Karpas-422 (cell line): ENCODE measurements around the gene CDH2. TPM values are rescaled to one million over a fixed set of nuclear protein-coding genes. Genes with fewer than 3 reads are reported as not detected.

ENCODE experiments used
- DNase-seq: peaks from one replicate; pipeline ENCODE4 v3.0.0-alpha.2; 2015
- H2AFZ ChIP-seq: fragments of 200-600 bp; sonication (generic); 2 replicates; pipeline ENCODE4 v1.6.1; 2014; ENCODE audit warnings: antibody characterized with exemption, low read length, mixed read lengths
- H3K27ac ChIP-seq: fragments of 200-600 bp; sonication (generic); 2 replicates; pipeline ENCODE4 v1.5.1; 2014; ENCODE audit warnings: mild to moderate bottlenecking, low read length, moderate library complexity
- H3K27me3 ChIP-seq: fragments of 200-600 bp; sonication (generic); 2 replicates; pipeline ENCODE4 v1.6.1; 2014; ENCODE audit warnings: low read length, mixed read lengths
- H3K36me3 ChIP-seq: fragments of 200-600 bp; sonication (generic); 2 replicates; pipeline ENCODE4 v1.6.1; 2014; ENCODE audit warnings: low read length, mixed read lengths; ENCODE audit not compliant: insufficient read depth
- H3K4me1 ChIP-seq: fragments of 200-600 bp; sonication (generic); 2 replicates; pipeline ENCODE4 v1.6.1; 2014; ENCODE audit warnings: mild to moderate bottlenecking, low read length, mixed read lengths
- H3K4me2 ChIP-seq: fragments of 200-600 bp; sonication (generic); 2 replicates; pipeline ENCODE4 v1.6.1; 2014; ENCODE audit warnings: low read length, low read depth, mild to moderate bottlenecking; ENCODE audit not compliant: poor library complexity, severe bottlenecking
- H3K4me3 ChIP-seq: fragments of 200-600 bp; sonication (generic); 2 replicates; pipeline ENCODE4 v1.5.1; 2014; ENCODE audit warnings: mild to moderate bottlenecking, antibody characterized with exemption, low read length, mixed read lengths
- H3K79me2 ChIP-seq: fragments of 200-600 bp; sonication (generic); 2 replicates; pipeline ENCODE4 v1.6.1; 2014; ENCODE audit warnings: mild to moderate bottlenecking, low read length, mixed read lengths
- H3K9ac ChIP-seq: fragments of 200-600 bp; sonication (generic); 2 replicates; pipeline ENCODE4 v1.6.0; 2014; ENCODE audit warnings: low read length
- H3K9me2 ChIP-seq: fragments of 200-600 bp; sonication (generic), shearing (Covaris generic); replicated peaks from 2 replicates; pipeline ENCODE4 v1.6.0; 2014; ENCODE audit warnings: mild to moderate bottlenecking, low read length, moderate library complexity; ENCODE audit not compliant: insufficient read depth
- H3K9me3 ChIP-seq: fragments of 300-700, 200-600 bp; sonication (generic); 2 replicates; pipeline ENCODE4 v1.6.1; 2014; ENCODE audit warnings: low read length, mixed read lengths
- H4K20me1 ChIP-seq: fragments of 200-600 bp; sonication (generic); 2 replicates; pipeline ENCODE4 v1.6.1; 2014; ENCODE audit warnings: mild to moderate bottlenecking, antibody characterized with exemption, low read length, low read depth; ENCODE audit not compliant: insufficient read depth
- total RNA-seq: library from RNA; depleted of rRNA; stranded (reverse); fragments of >200 nt; shearing (Covaris generic); gene quantifications from 2 replicates; pipeline ENCODE4 v1.2.3, GENCODE V29; 2014; ENCODE audit warnings: low replicate concordance

CDH2 gene
- total RNA-seq, 1 experiment from 2014 or later: not detected

GRCh38 chr18:28120828-28121515 lies 56.0 kb downstream of the CDH2 start:
- Histone ChIP-seq H3K36me3 (no peaks in the 10 kb centered on the region), H3K9ac (no peak overlapping the region), H3K27ac (no peak overlapping the region), H3K9me3 (peaks cover 24% of the 10 kb centered on the region), H3K79me2 (no peaks in the 10 kb centered on the region), H3K4me3 (no peak overlapping the region), H3K9me2 (no peaks in the 10 kb centered on the region), H4K20me1 (no peaks in the 10 kb centered on the region), H2AFZ (no peak overlapping the region), H3K4me2 (no peak overlapping the region), H3K4me1 (no peaks in the 10 kb centered on the region), H3K27me3 (no peaks in the 10 kb centered on the region)
- no peak for DNase-seq

- no peaks in the 10 kb centered on the region for H3K4me1 ChIP-seq
- H3K79me2 ChIP-seq: no peaks in the 10 kb centered on the region
- H3K27me3 ChIP-seq: no peaks in the 10 kb centered on the region
- H3K9me3 ChIP-seq: peaks cover 20% of the 10 kb centered on the region
- no peak overlapping the region for H2AFZ ChIP-seq
- H3K4me2 ChIP-seq: no peak overlapping the region
- H3K9me2 ChIP-seq: no peaks in the 10 kb centered on the region
- H4K20me1 ChIP-seq: no peaks in the 10 kb centered on the region
- no peak overlapping the region for H3K9ac ChIP-seq
- no peak overlapping the region for H3K27ac ChIP-seq
- DNase-seq: no peak
- no peaks in the 10 kb centered on the region for H3K36me3 ChIP-seq
- H3K4me3 ChIP-seq: no peak overlapping the region
Observed at GRCh38 chr18:28116461-28116860, 60.5 kb downstream of the CDH2 start.

GRCh38 chr18:28115149-28115550 lies 61.8 kb downstream of the CDH2 start:
- Histone ChIP-seq H3K4me2 (no peak overlapping the region), H2AFZ (no peak overlapping the region), H3K9me2 (no peaks in the 10 kb centered on the region), H3K4me1 (no peaks in the 10 kb centered on the region), H3K27ac (no peak overlapping the region), H3K79me2 (no peaks in the 10 kb centered on the region), H3K36me3 (no peaks in the 10 kb centered on the region), H3K4me3 (no peak overlapping the region), H3K9me3 (peaks cover 17% of the 10 kb centered on the region), H4K20me1 (no peaks in the 10 kb centered on the region), H3K27me3 (no peaks in the 10 kb centered on the region), H3K9ac (no peak overlapping the region)
- DNase-seq: no peak

GRCh38 chr18:28114472-28114871 lies 62.5 kb downstream of the CDH2 start:
- H4K20me1 ChIP-seq: no peaks in the 10 kb centered on the region
- H3K36me3 ChIP-seq: no peaks in the 10 kb centered on the region
- H3K9me2 ChIP-seq: no peaks in the 10 kb centered on the region
- H3K79me2 ChIP-seq: no peaks in the 10 kb centered on the region
- H2AFZ ChIP-seq: no peak overlapping the region
- no peak overlapping the region for H3K27ac ChIP-seq
- no peak overlapping the region for H3K9ac ChIP-seq
- peaks cover 17% of the 10 kb centered on the region for H3K9me3 ChIP-seq
- no peak overlapping the region for H3K4me2 ChIP-seq
- no peaks in the 10 kb centered on the region for H3K27me3 ChIP-seq
- no peaks in the 10 kb centered on the region for H3K4me1 ChIP-seq
- H3K4me3 ChIP-seq: no peak overlapping the region
- DNase-seq: no peak

- Histone ChIP-seq H3K27ac (no peak overlapping the region), H3K4me2 (no peak overlapping the region), H3K4me3 (no peak overlapping the region), H4K20me1 (no peaks in the 10 kb centered on the region), H3K36me3 (no peaks in the 10 kb centered on the region), H3K79me2 (no peaks in the 10 kb centered on the region), H3K9ac (no peak overlapping the region), H3K27me3 (no peaks in the 10 kb centered on the region), H3K4me1 (no peaks in the 10 kb centered on the region), H3K9me2 (no peaks in the 10 kb centered on the region), H2AFZ (no peak overlapping the region), H3K9me3 (peaks cover 17% of the 10 kb centered on the region)
- no peak for DNase-seq
Observed at GRCh38 chr18:28113271-28114029, 63.5 kb downstream of the CDH2 start.

GRCh38 chr18:28112056-28112470 lies 64.9 kb downstream of the CDH2 start:
- Histone ChIP-seq H3K27me3 (no peaks in the 10 kb centered on the region), H3K4me1 (no peaks in the 10 kb centered on the region), H3K9me3 (peaks cover 11% of the 10 kb centered on the region), H3K36me3 (no peaks in the 10 kb centered on the region), H4K20me1 (no peaks in the 10 kb centered on the region), H3K4me2 (no peak overlapping the region), H3K79me2 (no peaks in the 10 kb centered on the region), H2AFZ (no peak overlapping the region), H3K9ac (no peak overlapping the region), H3K9me2 (no peaks in the 10 kb centered on the region), H3K4me3 (no peak overlapping the region), H3K27ac (no peak overlapping the region)
- DNase-seq: no peak

GRCh38 chr18:28110924-28111323 lies 66.0 kb downstream of the CDH2 start:
- Histone ChIP-seq H3K27ac (no peak overlapping the region), H2AFZ (no peak overlapping the region), H3K27me3 (no peaks in the 10 kb centered on the region)

DNA sequence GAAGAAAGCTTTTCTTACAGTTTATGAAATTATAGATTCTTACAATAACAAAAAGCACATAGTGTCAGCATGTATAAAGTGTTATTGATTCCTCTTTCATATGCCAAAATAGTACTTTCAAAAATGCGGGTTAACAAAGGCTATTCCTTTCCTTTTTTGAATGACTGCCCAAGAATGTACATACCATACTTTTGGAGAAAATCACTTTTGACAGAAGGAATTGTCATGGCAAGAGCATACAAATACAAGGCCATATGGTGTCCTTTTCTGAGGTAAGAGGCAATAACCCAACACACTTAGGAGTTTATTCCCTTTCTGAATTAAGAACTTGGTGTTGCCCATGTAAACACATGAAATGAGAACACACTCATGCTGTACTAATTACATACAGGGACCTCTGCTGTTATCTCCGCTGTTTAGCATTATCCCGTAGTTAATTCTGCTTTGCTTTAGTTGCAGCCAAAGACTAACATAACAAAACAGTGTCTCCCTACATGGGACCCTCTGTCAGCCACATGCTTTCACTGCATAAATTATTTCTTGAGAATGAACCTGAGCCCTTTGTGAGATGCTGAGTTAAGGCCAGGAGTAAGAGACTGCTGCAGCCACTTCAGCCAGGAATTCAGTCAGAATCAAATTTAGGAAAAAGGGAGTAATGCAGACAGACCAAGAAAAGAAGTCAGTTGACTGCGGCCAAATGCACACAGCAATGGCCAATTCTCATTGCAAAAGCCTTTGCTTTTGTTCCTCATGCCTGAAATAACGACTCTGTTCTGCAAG lies 67.0 kb downstream of the CDH2 start:
- H3K4me2 ChIP-seq: no peak overlapping the region
- H3K9me2 ChIP-seq: no peaks in the 10 kb centered on the region

More at GRCh38 chr18:28110924-28111323, 66.0 kb downstream of the CDH2 start:
- Histone ChIP-seq H3K36me3 (no peaks in the 10 kb centered on the region), H3K9me3 (peaks cover 6% of the 10 kb centered on the region), H3K79me2 (no peaks in the 10 kb centered on the region), H3K9me2 (no peaks in the 10 kb centered on the region), H4K20me1 (no peaks in the 10 kb centered on the region), H3K9ac (no peak overlapping the region), H3K4me2 (no peak overlapping the region), H3K4me3 (no peak overlapping the region), H3K4me1 (no peaks in the 10 kb centered on the region)
- no peak for DNase-seq

More for the DNA sequence above, 67.0 kb downstream of the CDH2 start:
- Histone ChIP-seq H3K4me3 (no peak overlapping the region), H3K27ac (no peak overlapping the region), H4K20me1 (no peaks in the 10 kb centered on the region), H3K9me3 (peaks cover 5% of the 10 kb centered on the region), H3K27me3 (no peaks in the 10 kb centered on the region), H3K79me2 (no peaks in the 10 kb centered on the region), H3K9ac (no peak overlapping the region), H3K4me1 (no peaks in the 10 kb centered on the region), H2AFZ (no peak overlapping the region), H3K36me3 (no peaks in the 10 kb centered on the region)
- DNase-seq: no peak
